Neuron (in vitro differentiated cells): ENCODE measurements around the gene ZNF511.

Experiments used
- H2AFZ ChIP-seq: one replicate; pipeline ENCODE4 v1.6.1; 2013; ENCODE audit warnings: low read depth, mild to moderate bottlenecking, inconsistent platforms, low read length, moderate library complexity
- H3K27me3 ChIP-seq: one replicate; pipeline ENCODE4 v1.6.1; 2013; ENCODE audit warnings: low read length; ENCODE audit not compliant: insufficient read depth
- H3K36me3 ChIP-seq: one replicate; pipeline ENCODE4 v1.6.1; 2013; ENCODE audit warnings: low read length; ENCODE audit not compliant: insufficient read depth
- H3K4me1 ChIP-seq: one replicate; pipeline ENCODE4 v1.6.1; 2013; ENCODE audit warnings: low read length; ENCODE audit not compliant: insufficient read depth
- H3K4me3 ChIP-seq: 2 replicates; pipeline ENCODE4 v1.5.1; 2013; ENCODE audit warnings: mild to moderate bottlenecking, low read length, moderate library complexity
- H3K9me3 ChIP-seq: one replicate; pipeline ENCODE4 v1.6.1; 2013; ENCODE audit warnings: low read length

Gene ZNF511

GRCh38 chr10:133354672-133355240, 46.0 kb downstream of the ZNF511 start:
- Histone ChIP-seq H3K36me3 (no peaks in the 10 kb centered on the region), H3K4me1 (peaks cover 6% of the 10 kb centered on the region), H3K27me3 (no peaks in the 10 kb centered on the region), H2AFZ (no peak overlapping the region), H3K9me3 (no peaks in the 10 kb centered on the region), H3K4me3 (no peak overlapping the region)

- no peak overlapping the region for H2AFZ ChIP-seq
- peaks cover 6% of the 10 kb centered on the region for H3K4me1 ChIP-seq
- no peaks in the 10 kb centered on the region for H3K27me3 ChIP-seq
- H3K36me3 ChIP-seq, result no peaks in the 10 kb centered on the region
- no peak overlapping the region for H3K4me3 ChIP-seq
- H3K9me3 ChIP-seq, result no peaks in the 10 kb centered on the region
These were observed 46.6 kb downstream of the ZNF511 start for GRCh38 chr10:133355266-133355665.

DNA sequence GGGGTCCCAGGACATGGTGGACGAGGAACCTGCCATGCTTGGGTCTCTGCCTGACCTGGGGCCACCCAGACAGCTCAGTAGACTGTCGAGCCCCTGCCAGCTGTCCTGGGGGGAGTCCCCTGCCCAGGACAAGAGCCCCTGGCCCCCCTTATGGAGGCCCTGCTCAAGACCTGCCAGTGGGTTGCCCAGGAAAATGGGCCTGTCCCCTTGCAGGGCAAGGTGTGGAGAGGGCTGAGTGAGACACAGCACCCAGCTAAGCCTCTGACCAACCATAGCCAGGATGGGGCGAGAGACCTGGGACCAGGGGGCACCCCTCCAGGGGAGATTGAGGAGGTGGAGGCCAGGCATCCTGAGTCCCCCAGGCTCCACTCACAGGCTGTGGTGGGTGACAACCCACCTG, 47.3 kb downstream of the ZNF511 start:
- Histone ChIP-seq H3K4me3 (no peak overlapping the region), H3K27me3 (no peaks in the 10 kb centered on the region), H3K4me1 (peaks cover 6% of the 10 kb centered on the region), H2AFZ (no peak overlapping the region), H3K9me3 (no peaks in the 10 kb centered on the region), H3K36me3 (no peaks in the 10 kb centered on the region)

DNA sequence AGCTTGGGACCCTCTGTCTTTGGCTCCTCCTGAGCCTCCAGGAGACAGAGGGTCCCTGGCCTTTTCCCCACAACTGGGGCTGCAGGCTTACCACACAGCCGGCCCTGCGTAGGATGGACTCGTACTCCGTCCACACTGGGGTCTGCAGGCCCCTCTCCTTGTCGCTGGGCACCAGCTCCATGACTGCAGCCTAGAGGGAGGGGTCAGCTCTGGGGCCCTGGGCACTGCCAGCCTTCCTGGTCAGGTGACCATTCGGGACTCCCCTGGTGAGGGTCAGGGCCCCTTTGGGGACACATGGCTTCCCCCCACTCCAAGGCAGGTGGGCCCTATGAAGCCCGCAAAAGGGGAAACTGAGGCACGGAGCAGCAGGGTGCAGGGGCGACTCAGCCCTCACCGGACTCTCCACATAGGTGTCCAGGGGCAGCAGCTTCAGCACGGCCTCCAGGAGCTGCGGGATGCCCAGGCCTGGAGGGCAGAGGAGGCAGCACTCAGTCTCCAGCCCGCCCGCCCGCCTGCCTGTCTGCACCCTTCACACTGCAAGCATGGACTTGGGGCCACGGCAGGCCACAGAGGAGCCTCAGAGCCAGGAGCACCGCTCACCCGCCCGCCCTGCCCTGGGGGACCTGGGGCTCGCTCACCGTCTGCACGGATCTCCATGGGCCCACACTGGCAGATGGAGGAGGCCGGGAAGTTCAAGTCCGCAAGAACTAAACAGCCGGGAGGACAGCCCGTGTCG, 48.0 kb downstream of the ZNF511 start:
- Histone ChIP-seq H3K36me3 (peaks cover 3% of the 10 kb centered on the region), H2AFZ (no peak overlapping the region), H3K9me3 (no peaks in the 10 kb centered on the region), H3K4me1 (peaks cover 6% of the 10 kb centered on the region), H3K4me3 (peak overlapping the region; percentile 43), H3K27me3 (no peaks in the 10 kb centered on the region)

- no peaks in the 10 kb centered on the region for H3K9me3 ChIP-seq
- peak within 1 kb of the TSS; percentile 93 for H2AFZ ChIP-seq
- peak within 1 kb of the TSS; percentile 43 for H3K4me3 ChIP-seq
- H3K36me3 ChIP-seq, result peaks cover 7% of the 10 kb centered on the region
- no peaks in the 10 kb centered on the region for H3K27me3 ChIP-seq
- peaks cover 6% of the 10 kb centered on the region for H3K4me1 ChIP-seq
These were observed 48.8 kb downstream of the ZNF511 start, which contains the start of gene FUOM for GRCh38 chr10:133357285-133358161. Gene FUOM, minus strand, starts transcription at chr10:133358019. Its CDS starts 12 bp downstream, at chr10:133358007.

GRCh38 chr10:133358162-133358924, 49.6 kb downstream of the ZNF511 start:
- Histone ChIP-seq H3K4me1 (peaks cover 6% of the 10 kb centered on the region), H3K9me3 (no peaks in the 10 kb centered on the region), H2AFZ (no peak overlapping the region), H3K4me3 (no peak overlapping the region), H3K27me3 (no peaks in the 10 kb centered on the region), H3K36me3 (peaks cover 14% of the 10 kb centered on the region)

DNA sequence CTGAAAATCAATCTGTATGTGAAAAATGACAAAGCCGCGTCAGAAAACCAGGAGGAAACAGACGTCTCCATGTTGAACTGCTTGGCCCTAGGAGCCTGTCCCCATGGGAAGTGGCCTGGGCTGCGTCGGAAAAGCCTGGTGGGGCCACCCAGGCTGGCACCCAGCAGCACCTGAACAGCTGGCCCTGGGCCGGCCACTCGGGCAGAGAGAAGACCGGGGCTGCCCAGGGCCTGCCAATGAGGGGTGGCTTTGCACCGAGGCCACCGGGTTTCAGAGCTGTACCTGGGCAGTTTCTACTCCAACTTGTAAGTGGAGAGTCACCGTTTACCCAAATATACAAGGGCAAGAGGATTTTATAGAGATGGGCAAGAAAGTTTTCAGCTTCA, 50.2 kb downstream of the ZNF511 start:
- Histone ChIP-seq H3K9me3 (no peaks in the 10 kb centered on the region), H3K4me1 (peaks cover 6% of the 10 kb centered on the region), H2AFZ (no peak overlapping the region), H3K36me3 (peaks cover 14% of the 10 kb centered on the region), H3K27me3 (no peaks in the 10 kb centered on the region), H3K4me3 (no peak overlapping the region)

- no peaks in the 10 kb centered on the region for H3K9me3 ChIP-seq
- no peak overlapping the region for H3K4me3 ChIP-seq
- H3K4me1 ChIP-seq, result peaks cover 6% of the 10 kb centered on the region
- no peak overlapping the region for H2AFZ ChIP-seq
- no peaks in the 10 kb centered on the region for H3K27me3 ChIP-seq
- H3K36me3 ChIP-seq, result peaks cover 19% of the 10 kb centered on the region
These were observed 50.8 kb downstream of the ZNF511 start for GRCh38 chr10:133359554-133359971.

GRCh38 chr10:133359972-133360610, 51.4 kb downstream of the ZNF511 start:
- peaks cover 24% of the 10 kb centered on the region for H3K36me3 ChIP-seq
- no peaks in the 10 kb centered on the region for H3K9me3 ChIP-seq
- no peaks in the 10 kb centered on the region for H3K27me3 ChIP-seq
- peaks cover 6% of the 10 kb centered on the region for H3K4me1 ChIP-seq
- no peak overlapping the region for H2AFZ ChIP-seq
- no peak overlapping the region for H3K4me3 ChIP-seq

- H2AFZ ChIP-seq, result no peak overlapping the region
- H3K36me3 ChIP-seq, result peaks cover 36% of the 10 kb centered on the region
- H3K9me3 ChIP-seq, result no peaks in the 10 kb centered on the region
These were observed 52.5 kb downstream of the ZNF511 start for GRCh38 chr10:133361227-133361626.

GRCh38 chr10:133361773-133362441, 53.2 kb downstream of the ZNF511 start:
- H3K4me3 ChIP-seq, result no peak overlapping the region
- no peaks in the 10 kb centered on the region for H3K27me3 ChIP-seq
- peaks cover 42% of the 10 kb centered on the region for H3K36me3 ChIP-seq
- H2AFZ ChIP-seq, result no peak overlapping the region
- H3K4me1 ChIP-seq, result peaks cover 2% of the 10 kb centered on the region
- no peaks in the 10 kb centered on the region for H3K9me3 ChIP-seq

More at GRCh38 chr10:133361227-133361626, 52.5 kb downstream of the ZNF511 start:
- Histone ChIP-seq H3K4me3 (no peak overlapping the region), H3K4me1 (peaks cover 6% of the 10 kb centered on the region), H3K27me3 (no peaks in the 10 kb centered on the region)
